Activated T-cell treated with anti-CD3 and anti-CD28 coated beads for 4 hours (primary cell): ENCODE measurements around the gene PRKCG.

Experiments used
- DNase-seq: peaks from one replicate; pipeline ENCODE4 v3.0.0-alpha.2; 2020

The PRKCG gene

DNA sequence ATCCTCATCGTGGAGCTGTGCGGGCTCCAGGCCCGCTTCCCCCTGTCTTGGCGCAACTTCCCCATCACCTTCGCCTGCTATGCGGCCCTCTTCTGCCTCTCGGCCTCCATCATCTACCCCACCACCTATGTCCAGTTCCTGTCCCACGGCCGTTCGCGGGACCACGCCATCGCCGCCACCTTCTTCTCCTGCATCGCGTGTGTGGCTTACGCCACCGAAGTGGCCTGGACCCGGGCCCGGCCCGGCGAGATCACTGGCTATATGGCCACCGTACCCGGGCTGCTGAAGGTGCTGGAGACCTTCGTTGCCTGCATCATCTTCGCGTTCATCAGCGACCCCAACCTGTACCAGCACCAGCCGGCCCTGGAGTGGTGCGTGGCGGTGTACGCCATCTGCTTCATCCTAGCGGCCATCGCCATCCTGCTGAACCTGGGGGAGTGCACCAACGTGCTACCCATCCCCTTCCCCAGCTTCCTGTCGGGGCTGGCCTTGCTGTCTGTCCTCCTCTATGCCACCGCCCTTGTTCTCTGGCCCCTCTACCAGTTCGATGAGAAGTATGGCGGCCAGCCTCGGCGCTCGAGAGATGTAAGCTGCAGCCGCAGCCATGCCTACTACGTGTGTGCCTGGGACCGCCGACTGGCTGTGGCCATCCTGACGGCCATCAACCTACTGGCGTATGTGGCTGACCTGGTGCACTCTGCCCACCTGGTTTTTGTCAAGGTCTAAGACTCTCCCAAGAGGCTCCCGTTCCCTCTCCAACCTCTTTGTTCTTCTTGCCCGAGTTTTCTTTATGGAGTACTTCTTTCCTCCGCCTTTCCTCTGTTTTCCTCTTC lies 8.0 kb upstream of the PRKCG start:
- no peak for DNase-seq

GRCh38 chr19:53874606-53874990 lies 7.4 kb upstream of the PRKCG start:
- no peak for DNase-seq

GRCh38 chr19:53875602-53876325 lies 6.2 kb upstream of the PRKCG start:
- no peak for DNase-seq

GRCh38 chr19:53876651-53877224 lies 5.3 kb upstream of the PRKCG start:
- no peak for DNase-seq

DNA sequence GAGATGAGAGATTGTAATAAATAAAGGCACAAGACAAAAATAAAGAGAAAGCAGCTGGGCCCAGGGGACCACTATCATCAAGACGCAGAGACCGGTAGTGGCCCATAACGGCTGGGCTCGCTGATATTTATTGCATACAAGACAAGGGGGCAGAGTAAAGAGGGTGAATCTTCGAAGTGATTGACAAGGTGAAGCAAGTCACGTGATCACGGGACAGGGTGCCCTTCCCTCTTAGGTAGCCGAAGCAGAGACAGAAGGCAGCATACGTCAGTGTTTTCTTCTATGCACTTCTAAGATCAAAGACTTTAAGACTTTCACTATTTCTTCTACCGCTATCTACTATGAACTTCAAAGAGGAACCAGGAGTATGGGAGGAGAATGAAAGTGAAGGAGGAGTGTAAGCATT lies 4.6 kb upstream of the PRKCG start:
- DNase-seq, result no peak

DNA sequence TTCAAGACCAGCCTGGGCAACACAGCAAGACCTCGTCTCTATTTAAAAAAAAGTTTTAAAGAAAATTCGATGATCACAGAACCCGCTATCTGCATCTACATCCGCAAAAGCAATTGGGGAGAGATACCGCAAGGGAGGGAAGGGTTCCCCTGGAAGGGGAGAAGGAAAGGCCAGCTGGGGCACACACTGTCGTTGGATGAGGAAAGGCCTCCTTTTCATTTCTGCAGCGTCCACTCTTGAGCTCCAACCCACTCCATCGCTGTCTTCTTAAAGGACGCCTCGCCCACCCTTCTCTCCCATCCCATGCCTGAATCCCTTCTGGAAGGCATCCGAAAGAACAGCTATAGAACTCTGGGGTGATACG lies 3.2 kb upstream of the PRKCG start:
- DNase-seq, result no peak

GRCh38 chr19:53879140-53880081 lies 2.6 kb upstream of the PRKCG start:
- DNase-seq, result peak; percentile 63

GRCh38 chr19:53880711-53881481 lies 1.1 kb upstream of the PRKCG start:
- DNase-seq, result no peak

DNA sequence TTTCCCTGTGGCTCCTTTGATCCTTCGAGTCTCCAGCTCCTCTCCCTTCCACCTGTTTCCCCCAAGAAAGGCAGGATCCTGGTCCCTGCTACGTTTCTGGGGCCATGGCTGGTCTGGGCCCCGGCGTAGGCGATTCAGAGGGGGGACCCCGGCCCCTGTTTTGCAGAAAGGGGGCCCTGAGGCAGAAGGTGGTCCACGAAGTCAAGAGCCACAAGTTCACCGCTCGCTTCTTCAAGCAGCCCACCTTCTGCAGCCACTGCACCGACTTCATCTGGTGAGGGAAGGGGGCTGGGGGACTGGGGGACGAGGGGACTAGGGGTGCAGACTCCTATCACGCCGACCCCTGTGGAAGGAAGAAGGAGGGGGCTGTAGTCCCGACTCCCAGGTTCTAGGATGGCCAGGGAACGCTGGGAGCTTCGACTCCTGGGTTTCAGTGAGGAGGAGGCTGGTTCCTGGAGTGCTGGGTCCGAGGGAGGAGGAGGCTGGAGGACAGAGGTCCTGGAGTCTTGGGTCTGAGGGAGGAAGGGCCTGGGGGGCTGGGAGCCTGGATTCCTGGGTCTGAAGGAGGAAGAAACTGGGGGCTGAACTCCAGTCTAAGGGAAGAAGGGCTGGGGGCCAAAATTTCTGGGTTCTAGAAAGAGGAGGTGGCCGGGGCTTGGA lies 524 bp downstream of the PRKCG start:
- no peak for DNase-seq

DNA sequence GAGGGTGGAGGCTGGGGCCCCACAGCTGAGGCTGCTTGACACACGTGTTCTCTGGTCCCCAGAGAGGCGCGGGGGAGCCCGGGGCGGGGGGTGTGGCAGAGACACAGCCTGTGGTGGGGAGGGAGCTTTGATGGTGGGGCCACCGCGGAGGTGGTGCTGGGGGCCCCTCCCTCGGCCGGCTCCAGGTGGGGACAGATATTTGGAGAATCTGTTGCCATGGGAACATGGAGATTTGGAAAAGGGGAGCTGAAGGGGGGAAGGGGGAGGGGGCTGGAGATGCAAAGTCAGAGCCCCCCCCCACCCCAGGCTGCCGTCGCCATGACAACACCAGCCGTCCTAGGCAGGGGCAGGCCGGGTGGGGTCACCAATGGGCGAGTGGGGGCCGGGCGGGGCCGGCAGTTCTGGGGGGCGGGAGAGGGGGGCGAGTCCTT lies 1.2 kb downstream of the PRKCG start:
- DNase-seq, result no peak

- no peak for DNase-seq
Measured at GRCh38 chr19:53883741-53884140, 1.7 kb downstream of the PRKCG start.

DNA sequence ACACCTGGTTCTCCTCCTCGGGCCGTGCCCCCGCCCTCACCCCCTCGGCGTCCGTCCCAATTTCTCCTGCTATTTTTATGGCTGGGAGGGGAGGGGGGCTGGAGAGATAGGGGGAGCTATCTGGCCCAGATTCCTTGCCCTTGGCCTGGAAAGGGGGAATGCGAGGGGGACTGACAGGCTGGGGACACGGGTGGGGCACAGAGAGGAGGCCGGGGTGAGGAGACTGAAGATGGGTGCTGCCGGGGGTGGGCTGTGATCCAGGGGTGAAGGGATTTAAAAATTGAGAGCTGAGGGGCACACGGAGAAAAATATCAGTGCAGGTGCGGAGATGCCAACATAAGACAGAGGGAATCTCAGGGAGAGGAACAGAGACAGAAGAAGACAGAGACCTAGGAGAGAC lies 2.3 kb downstream of the PRKCG start:
- no peak for DNase-seq

DNA sequence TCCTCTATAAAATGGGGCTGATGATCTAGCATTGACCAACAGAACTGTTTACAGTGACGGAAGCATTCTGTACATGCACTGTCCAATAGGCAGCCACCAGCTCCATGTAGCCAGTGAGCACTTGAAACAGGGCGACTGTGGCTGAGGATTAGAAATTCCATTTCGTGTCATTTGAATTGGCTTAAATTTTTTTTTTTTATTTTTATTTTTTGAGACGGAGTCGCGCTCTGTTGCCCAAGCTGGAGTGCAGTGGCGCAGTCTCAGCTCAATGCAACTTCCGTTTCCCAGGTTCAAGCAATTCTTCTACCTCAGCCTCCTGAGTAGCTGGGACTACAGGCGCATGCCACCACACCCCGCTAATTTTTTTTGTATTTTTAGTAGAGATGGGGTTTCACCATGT lies 3.0 kb downstream of the PRKCG start:
- no peak for DNase-seq

GRCh38 chr19:53892301-53892980 lies 10.4 kb downstream of the PRKCG start:
- DNase-seq, result no peak

GRCh38 chr19:53892981-53893325 lies 11.0 kb downstream of the PRKCG start:
- DNase-seq, result no peak

GRCh38 chr19:53894707-53895106 lies 12.7 kb downstream of the PRKCG start:
- no peak for DNase-seq

GRCh38 chr19:53896682-53897081 lies 14.7 kb downstream of the PRKCG start:
- no peak for DNase-seq

- no peak for DNase-seq
Measured at GRCh38 chr19:53897459-53897858, 15.5 kb downstream of the PRKCG start.

DNA sequence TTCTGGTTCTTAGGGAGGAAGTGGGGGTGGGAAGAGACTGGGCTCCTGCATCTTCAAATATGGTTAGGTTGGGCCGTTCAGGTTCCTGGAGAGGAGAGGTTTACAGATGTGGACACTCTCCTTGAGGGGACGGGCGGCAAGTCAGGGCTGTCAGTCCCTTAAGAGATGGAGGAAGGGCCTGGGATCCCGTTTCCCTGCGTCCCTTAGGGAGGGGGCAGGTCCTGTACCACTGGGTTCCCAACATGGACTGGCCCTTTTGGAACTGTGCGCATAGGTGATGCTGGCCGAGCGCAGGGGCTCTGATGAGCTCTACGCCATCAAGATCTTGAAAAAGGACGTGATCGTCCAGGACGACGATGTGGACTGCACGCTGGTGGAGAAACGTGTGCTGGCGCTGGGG lies 16.2 kb downstream of the PRKCG start:
- no peak for DNase-seq

DNA sequence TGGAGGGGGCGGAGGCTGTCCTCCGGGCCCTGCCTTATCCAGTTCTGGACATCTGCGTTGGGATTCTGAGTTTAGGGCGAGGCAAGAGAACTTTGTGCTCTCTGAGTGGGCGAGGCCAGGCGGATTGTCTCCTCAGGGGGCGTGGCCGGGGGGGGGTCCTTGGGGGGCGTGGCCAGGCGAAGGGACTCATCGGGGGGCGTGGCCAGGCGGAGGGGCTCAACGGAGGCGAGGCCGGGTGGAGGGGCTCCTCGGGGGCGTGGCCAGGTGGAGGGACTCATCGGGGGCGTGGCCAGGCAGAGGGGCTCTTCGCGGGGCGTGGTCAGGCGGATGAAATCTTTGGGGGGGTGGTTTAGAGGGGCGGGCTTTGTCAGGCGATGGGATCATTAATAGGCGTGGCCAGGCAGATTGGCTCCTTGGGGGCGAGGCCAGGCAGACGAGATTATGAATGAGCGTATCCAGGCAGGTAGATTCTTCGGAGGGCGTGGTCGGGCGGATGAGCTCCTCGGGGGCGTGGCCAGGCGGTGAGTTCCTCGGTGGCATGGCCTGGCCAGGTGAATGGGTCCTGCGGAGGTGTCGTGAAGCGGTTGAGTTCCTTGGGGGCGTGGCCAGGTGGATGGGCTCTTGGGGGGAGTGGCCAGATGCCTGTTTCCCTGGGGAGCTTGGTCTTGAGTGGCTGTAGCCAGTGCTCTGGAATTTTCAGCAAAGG lies 16.8 kb downstream of the PRKCG start:
- no peak for DNase-seq
